Measurements from ENCODE around the gene SNAP47.
A peak's percentile ranks its signal among the peaks of the same experiment; 100 is the strongest.
"Not testable (repeated sequence)": the region's sequence is repeated elsewhere in the genome, so short reads cannot be mapped to it uniquely, and the experiment has no call there.

The SNAP47 gene, protein sequence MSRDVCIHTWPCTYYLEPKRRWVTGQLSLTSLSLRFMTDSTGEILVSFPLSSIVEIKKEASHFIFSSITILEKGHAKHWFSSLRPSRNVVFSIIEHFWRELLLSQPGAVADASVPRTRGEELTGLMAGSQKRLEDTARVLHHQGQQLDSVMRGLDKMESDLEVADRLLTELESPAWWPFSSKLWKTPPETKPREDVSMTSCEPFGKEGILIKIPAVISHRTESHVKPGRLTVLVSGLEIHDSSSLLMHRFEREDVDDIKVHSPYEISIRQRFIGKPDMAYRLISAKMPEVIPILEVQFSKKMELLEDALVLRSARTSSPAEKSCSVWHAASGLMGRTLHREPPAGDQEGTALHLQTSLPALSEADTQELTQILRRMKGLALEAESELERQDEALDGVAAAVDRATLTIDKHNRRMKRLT

DNA sequence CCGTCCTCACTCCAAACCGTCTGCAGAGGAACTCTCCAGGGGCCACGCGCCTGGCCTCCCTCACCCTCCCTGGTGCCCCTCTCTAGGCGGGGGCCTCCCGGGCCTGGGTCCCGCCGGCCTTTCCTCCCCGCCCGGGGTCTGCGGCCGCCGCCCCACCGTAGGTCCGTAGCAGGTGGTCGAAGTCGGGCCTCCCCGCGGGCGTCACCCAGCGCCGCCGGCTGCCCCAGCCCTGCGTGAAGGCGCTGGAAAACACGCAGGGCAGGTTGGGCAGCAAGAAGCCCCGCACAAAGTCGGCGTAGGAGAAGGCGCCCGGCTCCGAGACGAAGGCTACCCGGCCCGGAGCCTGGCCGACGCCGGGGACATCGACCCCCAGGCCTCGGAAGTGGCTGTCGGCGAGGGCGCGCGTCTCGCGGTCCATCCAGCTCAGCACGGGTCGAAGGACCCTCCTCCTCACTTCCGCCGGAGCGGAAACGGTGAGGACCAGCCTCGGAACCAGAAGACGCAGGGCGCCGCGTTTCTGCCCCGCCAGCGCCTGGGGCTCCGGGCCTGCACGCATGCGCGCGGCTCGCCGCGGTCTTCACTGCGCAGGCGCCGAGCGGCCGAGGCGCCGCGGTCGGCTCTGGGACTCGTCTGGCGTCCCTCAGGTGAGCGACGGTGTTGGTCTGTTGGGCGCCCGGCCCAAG, at the start of gene SNAP47, which contains the start of gene JMJD4:
Gene SNAP47 (plus strand): TSS at position 580 of the 683 bp plus-strand sequence. CDS start 12,302 bp downstream, outside the sequence.
Gene JMJD4 (minus strand): TSS at position 447 of the 683 bp plus-strand sequence. CDS start 29 bp downstream, at position 418.
- peaks cover 4% of the 10 kb centered on the region for H3K36me3 Mint-ChIP-seq

DNA sequence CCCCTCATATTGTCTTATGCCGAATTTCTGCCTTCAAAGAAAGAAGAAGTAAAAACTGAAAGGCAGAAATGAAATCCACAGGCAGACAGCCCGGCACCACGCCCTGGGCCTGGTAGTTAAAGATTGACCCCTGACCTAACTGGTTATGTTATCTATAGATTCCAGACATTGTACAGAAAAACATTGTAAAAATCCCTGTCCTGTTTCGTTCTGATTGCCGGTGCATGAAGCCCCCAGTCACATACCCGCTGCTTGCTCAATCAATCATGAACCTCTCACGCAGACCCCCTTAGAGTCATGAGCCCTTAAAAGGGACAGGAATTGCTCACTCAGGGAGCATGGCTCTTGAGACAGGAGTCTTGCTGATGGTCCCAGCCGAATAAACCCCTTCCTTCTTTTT, 49.4 kb upstream of the SNAP47 start:
- H3K9me3 Mint-ChIP-seq (ENCODE audit: low read depth), result peaks cover 43% of the 10 kb centered on the region
- peaks cover 32% of the 10 kb centered on the region for H3K36me3 Mint-ChIP-seq
- no peak overlapping the region for H3K4me3 Mint-ChIP-seq
- no peaks in the 10 kb centered on the region for H3K27me3 Mint-ChIP-seq
- H3K4me1 Mint-ChIP-seq (ENCODE audit: low read depth), result no peaks in the 10 kb centered on the region
- H3K27ac Mint-ChIP-seq, result no peak overlapping the region

More for the DNA sequence above, at the start of gene SNAP47, which contains the start of gene JMJD4:
- H3K4me3 Mint-ChIP-seq, result peak within 1 kb of the TSS; percentile 94
- H3K4me1 Mint-ChIP-seq (ENCODE audit: low read depth), result peaks cover 34% of the 10 kb centered on the region
- H3K27ac Mint-ChIP-seq, result peak within 1 kb of the TSS; percentile 89
- H3K27me3 Mint-ChIP-seq, result no peaks in the 10 kb centered on the region
- no peaks in the 10 kb centered on the region for H3K9me3 Mint-ChIP-seq (ENCODE audit: low read depth)

DNA sequence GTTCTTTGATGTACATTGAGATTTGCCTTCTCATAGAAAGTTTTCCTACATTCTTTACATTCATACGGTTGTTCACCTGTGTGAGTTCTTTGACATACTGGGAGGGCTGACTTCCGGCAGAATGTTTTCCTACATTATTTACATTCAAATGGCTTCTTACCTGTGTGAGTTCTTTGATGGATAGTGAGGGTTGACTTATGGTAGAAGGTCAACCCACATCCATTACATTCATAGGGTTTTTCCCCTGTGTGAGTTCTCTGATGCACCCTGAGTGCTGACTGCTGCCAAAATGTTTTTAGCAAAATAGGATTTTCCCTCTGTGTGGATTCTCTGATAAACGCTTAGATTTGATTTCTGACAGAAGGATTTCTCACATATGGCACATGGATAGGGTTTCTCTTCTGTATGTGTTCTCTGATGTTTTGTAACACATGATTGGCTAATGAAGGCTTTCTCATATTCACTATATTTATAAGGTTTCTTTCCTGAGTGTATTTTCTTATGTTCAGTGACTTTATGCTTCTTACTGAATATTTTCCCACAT, 37.8 kb upstream of the SNAP47 start:
- Mint-ChIP-seq H3K9me3 (ENCODE audit: low read depth) (peaks cover 29% of the 10 kb centered on the region), H3K27ac (no peak overlapping the region), H3K36me3 (peaks cover 35% of the 10 kb centered on the region), H3K27me3 (peaks cover 1% of the 10 kb centered on the region), H3K4me1 (ENCODE audit: low read depth) (no peaks in the 10 kb centered on the region), H3K4me3 (no peak overlapping the region)

- H3K27me3 Mint-ChIP-seq; H3K4me3 Mint-ChIP-seq; H3K4me1 Mint-ChIP-seq (ENCODE audit: low read depth); H3K27ac Mint-ChIP-seq: not testable (repeated sequence)
- Mint-ChIP-seq H3K36me3 (peaks cover 28% of the 10 kb centered on the region), H3K9me3 (ENCODE audit: low read depth) (peaks cover 29% of the 10 kb centered on the region)
Measured at GRCh38 chr1:227701631-227702030, 33.6 kb upstream of the SNAP47 start.

DNA sequence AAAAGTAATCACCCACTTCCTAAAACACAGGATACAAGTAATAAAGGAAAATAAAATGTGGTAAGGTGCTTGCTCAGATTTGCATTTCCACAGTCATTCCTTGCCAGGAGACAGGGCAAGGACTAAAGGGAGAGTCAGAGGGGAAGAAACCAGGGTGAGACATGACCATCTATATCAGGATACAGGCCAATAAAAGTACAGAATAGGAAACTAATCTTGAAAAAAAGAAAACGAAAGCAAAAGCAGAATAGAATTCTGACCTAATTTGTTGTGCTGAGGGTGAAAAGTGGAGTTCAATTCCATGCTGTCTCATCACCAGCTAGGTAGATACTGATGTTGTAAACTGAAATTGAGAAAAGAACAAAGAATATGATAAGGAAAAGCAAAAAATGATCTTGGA, 27.4 kb upstream of the SNAP47 start:
- Mint-ChIP-seq H3K36me3 (peaks cover 16% of the 10 kb centered on the region), H3K27ac (no peak overlapping the region), H3K4me3 (no peak overlapping the region), H3K4me1 (ENCODE audit: low read depth) (peaks cover 7% of the 10 kb centered on the region), H3K27me3 (no peaks in the 10 kb centered on the region), H3K9me3 (ENCODE audit: low read depth) (peaks cover 13% of the 10 kb centered on the region)

DNA sequence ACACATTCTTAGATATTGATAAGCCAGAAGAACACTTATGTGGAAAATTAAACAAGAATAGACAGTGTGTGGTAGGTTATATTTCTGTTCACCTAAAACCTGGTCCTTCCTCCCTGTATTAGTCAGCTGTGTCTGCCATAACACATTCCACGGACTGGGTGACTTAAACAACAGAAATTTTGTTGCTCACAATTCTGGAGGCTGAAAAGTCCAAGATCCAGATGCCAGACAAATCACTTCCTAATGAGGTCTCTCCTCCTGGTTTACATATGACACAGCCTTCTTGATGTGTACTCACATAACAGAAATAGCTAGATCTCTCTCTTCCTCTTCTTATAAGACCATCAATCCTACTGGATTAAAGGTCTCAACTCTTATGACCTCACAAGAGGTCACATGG, 25.8 kb upstream of the SNAP47 start:
- H3K27me3 Mint-ChIP-seq, result no peaks in the 10 kb centered on the region
- no peak overlapping the region for H3K4me3 Mint-ChIP-seq
- H3K36me3 Mint-ChIP-seq, result peaks cover 19% of the 10 kb centered on the region
- H3K4me1 Mint-ChIP-seq (ENCODE audit: low read depth), result peaks cover 7% of the 10 kb centered on the region
- H3K27ac Mint-ChIP-seq, result no peak overlapping the region
- peaks cover 18% of the 10 kb centered on the region for H3K9me3 Mint-ChIP-seq (ENCODE audit: low read depth)

GRCh38 chr1:227710474-227710873, 24.8 kb upstream of the SNAP47 start:
- Mint-ChIP-seq H3K36me3 (peaks cover 25% of the 10 kb centered on the region), H3K9me3 (ENCODE audit: low read depth) (peaks cover 24% of the 10 kb centered on the region)
- H3K27me3 Mint-ChIP-seq; H3K4me1 Mint-ChIP-seq (ENCODE audit: low read depth); H3K27ac Mint-ChIP-seq; H3K4me3 Mint-ChIP-seq: not testable (repeated sequence)

GRCh38 chr1:227712648-227713047, 22.6 kb upstream of the SNAP47 start:
- no peaks in the 10 kb centered on the region for H3K27me3 Mint-ChIP-seq
- peaks cover 5% of the 10 kb centered on the region for H3K4me1 Mint-ChIP-seq (ENCODE audit: low read depth)
- no peak overlapping the region for H3K4me3 Mint-ChIP-seq
- H3K9me3 Mint-ChIP-seq (ENCODE audit: low read depth), result peaks cover 33% of the 10 kb centered on the region
- no peak overlapping the region for H3K27ac Mint-ChIP-seq
- peaks cover 30% of the 10 kb centered on the region for H3K36me3 Mint-ChIP-seq

DNA sequence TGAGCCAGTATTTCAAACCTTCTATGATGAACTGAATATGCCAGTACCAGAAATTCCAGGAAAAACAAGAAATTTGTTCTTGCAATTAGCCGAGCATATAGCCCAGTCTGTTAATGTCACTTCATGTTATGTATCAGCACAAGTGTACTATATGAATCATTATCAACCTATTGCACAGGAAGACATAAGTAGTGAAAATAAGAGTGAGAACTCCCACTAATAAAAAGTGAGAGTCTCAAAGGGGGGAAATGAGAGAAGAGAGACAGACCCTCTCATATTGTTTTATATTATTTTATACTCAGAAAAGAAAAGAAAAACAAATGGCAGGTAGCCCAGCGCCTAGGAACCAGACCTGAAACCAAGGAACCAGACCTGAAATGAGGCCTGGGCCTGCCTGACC, 16.3 kb upstream of the SNAP47 start:
- Mint-ChIP-seq H3K9me3 (ENCODE audit: low read depth) (peaks cover 58% of the 10 kb centered on the region), H3K36me3 (peaks cover 37% of the 10 kb centered on the region)

GRCh38 chr1:227723474-227723873, 11.8 kb upstream of the SNAP47 start:
- Mint-ChIP-seq H3K4me3 (no peak overlapping the region), H3K27ac (no peak overlapping the region), H3K36me3 (peaks cover 21% of the 10 kb centered on the region), H3K4me1 (ENCODE audit: low read depth) (peaks cover 4% of the 10 kb centered on the region), H3K9me3 (ENCODE audit: low read depth) (peaks cover 35% of the 10 kb centered on the region), H3K27me3 (peaks cover 2% of the 10 kb centered on the region)

More for the DNA sequence above, 16.3 kb upstream of the SNAP47 start:
- H3K4me1 Mint-ChIP-seq (ENCODE audit: low read depth), result no peaks in the 10 kb centered on the region
- H3K27ac Mint-ChIP-seq, result no peak overlapping the region
- peaks cover 2% of the 10 kb centered on the region for H3K27me3 Mint-ChIP-seq
- H3K4me3 Mint-ChIP-seq, result no peak overlapping the region

- H3K27me3 Mint-ChIP-seq, result no peaks in the 10 kb centered on the region
- H3K4me1 Mint-ChIP-seq (ENCODE audit: low read depth), result peaks cover 13% of the 10 kb centered on the region
- no peak overlapping the region for H3K4me3 Mint-ChIP-seq
- no peak overlapping the region for H3K27ac Mint-ChIP-seq
- H3K36me3 Mint-ChIP-seq, result peaks cover 15% of the 10 kb centered on the region
- H3K9me3 Mint-ChIP-seq (ENCODE audit: low read depth), result peaks cover 25% of the 10 kb centered on the region
Measured at GRCh38 chr1:227725046-227725445, 10.2 kb upstream of the SNAP47 start.

GRCh38 chr1:227726318-227726717, 8.9 kb upstream of the SNAP47 start:
- Mint-ChIP-seq H3K27ac (no peak overlapping the region), H3K36me3 (peaks cover 10% of the 10 kb centered on the region), H3K4me1 (ENCODE audit: low read depth) (peaks cover 16% of the 10 kb centered on the region), H3K27me3 (no peaks in the 10 kb centered on the region), H3K4me3 (no peak overlapping the region), H3K9me3 (ENCODE audit: low read depth) (peaks cover 15% of the 10 kb centered on the region)

DNA sequence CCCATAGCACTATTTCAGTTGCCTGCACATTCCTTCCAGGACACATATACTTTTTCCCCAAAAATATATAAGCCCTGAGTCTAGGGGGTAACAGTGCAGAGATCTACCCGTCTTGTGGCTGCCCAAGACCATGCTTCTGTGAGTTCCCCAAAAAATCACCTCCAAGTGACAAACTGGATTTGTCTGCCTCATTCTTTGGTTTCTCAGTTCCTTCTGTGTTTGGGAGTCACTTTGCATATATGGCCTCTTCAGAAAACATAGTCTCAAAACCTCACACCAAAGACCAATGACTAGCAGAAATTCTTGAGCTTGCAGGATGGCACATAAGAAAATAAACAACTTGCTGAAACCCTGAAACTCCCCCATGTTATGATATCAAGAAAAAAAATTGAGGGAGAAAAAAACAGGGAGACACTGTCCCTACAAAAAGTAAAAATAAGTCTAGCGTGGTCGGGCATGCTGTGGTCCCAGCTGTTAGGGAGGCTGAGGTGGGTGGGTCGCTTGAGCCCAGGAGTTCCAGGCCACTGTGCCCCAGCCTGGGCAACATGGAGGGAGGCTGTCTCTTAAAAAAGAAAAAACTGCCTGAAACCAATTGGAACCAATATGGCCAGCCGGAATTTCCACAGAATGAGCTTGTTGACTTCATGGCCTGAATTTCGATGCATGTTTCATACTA, 8.2 kb upstream of the SNAP47 start:
- peak overlapping the region; percentile 17 for H3K4me3 Mint-ChIP-seq

DNA sequence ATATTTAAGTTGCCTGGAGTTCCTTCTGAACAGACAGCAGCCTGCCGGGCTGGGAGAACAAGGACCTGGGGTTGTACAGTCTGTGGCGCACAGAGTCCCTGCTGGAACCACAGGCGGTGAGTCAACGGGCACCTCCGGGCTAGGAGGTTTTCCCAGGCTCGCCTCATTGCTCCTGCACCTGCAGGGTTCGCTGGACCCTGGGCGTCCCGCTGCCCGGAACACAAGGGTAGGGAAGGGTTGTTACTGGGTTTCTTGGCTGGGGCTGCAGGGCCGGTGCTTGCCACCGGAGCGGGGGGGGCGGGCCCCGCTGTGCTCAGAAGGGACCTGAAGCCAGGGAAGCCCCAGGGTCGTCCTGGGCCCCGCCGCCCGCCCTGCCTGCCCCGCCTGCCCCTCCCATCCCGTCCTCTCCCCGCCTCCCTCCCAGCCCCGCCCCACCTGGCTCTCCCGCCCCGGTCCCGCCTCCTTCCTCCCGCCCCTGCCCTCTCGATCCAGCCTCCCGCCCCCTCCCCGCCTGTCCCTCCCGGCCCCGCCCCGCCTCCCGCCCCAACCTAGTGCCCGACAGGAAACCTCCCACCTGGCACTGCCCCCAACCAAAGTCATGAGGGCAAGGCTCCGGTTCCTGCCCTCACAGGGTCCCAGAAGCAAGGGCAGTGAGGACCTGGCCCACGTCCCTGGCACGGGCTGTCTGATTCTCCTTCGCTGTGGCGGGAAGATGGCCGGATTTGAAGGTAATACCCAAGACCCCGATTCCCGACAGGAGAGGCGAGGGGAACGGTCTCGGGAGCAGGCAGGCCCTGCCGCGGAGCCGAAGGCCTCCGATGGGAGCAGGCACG, 7.0 kb upstream of the SNAP47 start:
- peaks cover 7% of the 10 kb centered on the region for H3K9me3 Mint-ChIP-seq (ENCODE audit: low read depth)
- no peaks in the 10 kb centered on the region for H3K27me3 Mint-ChIP-seq
- H3K4me1 Mint-ChIP-seq (ENCODE audit: low read depth), result peaks cover 16% of the 10 kb centered on the region
- no peak overlapping the region for H3K27ac Mint-ChIP-seq
- H3K4me3 Mint-ChIP-seq, result peak overlapping the region; percentile 80
- no peaks in the 10 kb centered on the region for H3K36me3 Mint-ChIP-seq

More for the DNA sequence above, 8.2 kb upstream of the SNAP47 start:
- Mint-ChIP-seq H3K9me3 (ENCODE audit: low read depth) (peaks cover 12% of the 10 kb centered on the region), H3K27me3 (no peaks in the 10 kb centered on the region), H3K36me3 (peaks cover 7% of the 10 kb centered on the region), H3K27ac (no peak overlapping the region), H3K4me1 (ENCODE audit: low read depth) (peaks cover 16% of the 10 kb centered on the region)

Data from activated naive CD8-positive, alpha-beta T cell (primary cell).